Activated gamma-delta T cell treated with Interleukin-2 at 50 U/mL for 16 hours (primary cell): ENCODE measurements around the gene MAPK8IP2.
"Not testable (repeated sequence)": the region's sequence is repeated elsewhere in the genome, so short reads cannot be mapped to it uniquely, and the experiment has no call there.

Experiments
- DNase-seq: peaks from one replicate; pipeline ENCODE4 v3.0.0-alpha.2; 2020

MAPK8IP2 gene

GRCh38 chr22:50641696-50642607 lies 41.4 kb downstream of the MAPK8IP2 start:
- no peak for DNase-seq

GRCh38 chr22:50643021-50643820 lies 42.6 kb downstream of the MAPK8IP2 start:
- not testable (repeated sequence) for DNase-seq

- not testable (repeated sequence) for DNase-seq
Observed at GRCh38 chr22:50643821-50644101, 43.2 kb downstream of the MAPK8IP2 start.

GRCh38 chr22:50653256-50653655 lies 52.7 kb downstream of the MAPK8IP2 start:
- DNase-seq: no peak

GRCh38 chr22:50654664-50655063 lies 54.1 kb downstream of the MAPK8IP2 start:
- not testable (repeated sequence) for DNase-seq

DNA sequence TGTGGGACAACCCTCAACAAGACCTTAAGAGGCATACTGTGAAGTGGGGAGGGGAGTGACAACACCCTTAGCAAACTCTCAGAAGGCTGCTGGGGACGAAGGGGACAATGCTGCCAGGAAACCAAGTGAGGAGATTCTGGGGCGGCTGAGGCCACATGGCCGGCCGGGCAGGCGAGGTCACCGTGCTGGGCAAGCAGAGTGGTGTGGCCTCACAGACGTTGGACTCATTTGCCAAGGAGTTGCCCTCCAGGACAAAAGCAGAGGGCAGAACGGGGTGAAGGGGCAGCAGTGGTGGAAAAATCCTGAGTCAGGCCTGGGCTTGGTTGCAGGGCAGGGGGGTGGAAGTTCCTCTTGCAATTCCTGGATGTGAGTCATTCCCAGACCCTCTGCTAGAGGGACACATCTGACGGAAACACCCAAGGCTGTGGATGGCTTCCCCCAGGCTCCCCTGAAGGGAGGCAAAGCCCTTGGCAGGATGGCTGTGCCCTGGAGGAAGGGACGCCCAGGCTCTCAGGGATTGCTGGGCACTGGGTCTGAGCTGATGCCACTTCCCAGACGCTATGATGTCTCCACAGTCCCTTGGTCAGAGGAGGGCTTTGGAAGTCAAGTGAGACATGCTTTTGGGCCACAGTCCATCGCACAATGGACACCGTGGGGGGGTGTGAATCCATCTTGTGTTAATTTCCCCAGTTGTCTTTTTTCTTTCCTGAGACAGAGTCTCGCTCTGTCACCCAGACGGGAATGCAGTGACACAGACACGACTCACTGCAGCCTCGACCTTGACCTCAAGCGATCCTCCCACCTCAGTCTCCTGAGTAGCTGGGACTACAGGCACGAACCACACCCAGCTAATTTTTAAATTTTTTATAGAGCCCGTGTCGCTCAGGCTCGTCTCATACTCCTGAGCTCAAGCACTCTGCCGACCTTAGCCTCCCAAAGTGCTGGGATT lies 55.8 kb downstream of the MAPK8IP2 start:
- no peak for DNase-seq

- no peak for DNase-seq
Observed at GRCh38 chr22:50657925-50658324, 57.3 kb downstream of the MAPK8IP2 start.

GRCh38 chr22:50659711-50660110 lies 59.1 kb downstream of the MAPK8IP2 start:
- DNase-seq: not testable (repeated sequence)

- DNase-seq: no peak
Observed at GRCh38 chr22:50660306-50660705, 59.7 kb downstream of the MAPK8IP2 start.
